ENCODE data around the gene AGPAT2.

DNA sequence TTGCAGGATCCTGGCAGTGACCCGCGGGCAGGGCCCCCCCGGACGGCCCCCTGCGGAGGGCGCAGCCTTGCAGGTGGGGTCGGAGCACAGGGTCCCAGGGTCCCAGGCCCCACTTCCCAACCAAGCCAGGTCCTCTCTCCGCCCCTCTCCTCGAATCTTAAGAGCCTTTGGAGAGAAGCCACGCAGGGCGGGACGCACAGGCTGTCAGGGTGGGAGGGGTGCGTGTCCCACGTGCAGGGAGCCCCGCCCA, 43.0 kb downstream of the AGPAT2 start:
- TF ChIP-seq, protein P1, sequence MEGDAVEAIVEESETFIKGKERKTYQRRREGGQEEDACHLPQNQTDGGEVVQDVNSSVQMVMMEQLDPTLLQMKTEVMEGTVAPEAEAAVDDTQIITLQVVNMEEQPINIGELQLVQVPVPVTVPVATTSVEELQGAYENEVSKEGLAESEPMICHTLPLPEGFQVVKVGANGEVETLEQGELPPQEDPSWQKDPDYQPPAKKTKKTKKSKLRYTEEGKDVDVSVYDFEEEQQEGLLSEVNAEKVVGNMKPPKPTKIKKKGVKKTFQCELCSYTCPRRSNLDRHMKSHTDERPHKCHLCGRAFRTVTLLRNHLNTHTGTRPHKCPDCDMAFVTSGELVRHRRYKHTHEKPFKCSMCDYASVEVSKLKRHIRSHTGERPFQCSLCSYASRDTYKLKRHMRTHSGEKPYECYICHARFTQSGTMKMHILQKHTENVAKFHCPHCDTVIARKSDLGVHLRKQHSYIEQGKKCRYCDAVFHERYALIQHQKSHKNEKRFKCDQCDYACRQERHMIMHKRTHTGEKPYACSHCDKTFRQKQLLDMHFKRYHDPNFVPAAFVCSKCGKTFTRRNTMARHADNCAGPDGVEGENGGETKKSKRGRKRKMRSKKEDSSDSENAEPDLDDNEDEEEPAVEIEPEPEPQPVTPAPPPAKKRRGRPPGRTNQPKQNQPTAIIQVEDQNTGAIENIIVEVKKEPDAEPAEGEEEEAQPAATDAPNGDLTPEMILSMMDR (IDR thresholded peaks at IDR 0.05): no peak
- TF ChIP-seq, protein P2, sequence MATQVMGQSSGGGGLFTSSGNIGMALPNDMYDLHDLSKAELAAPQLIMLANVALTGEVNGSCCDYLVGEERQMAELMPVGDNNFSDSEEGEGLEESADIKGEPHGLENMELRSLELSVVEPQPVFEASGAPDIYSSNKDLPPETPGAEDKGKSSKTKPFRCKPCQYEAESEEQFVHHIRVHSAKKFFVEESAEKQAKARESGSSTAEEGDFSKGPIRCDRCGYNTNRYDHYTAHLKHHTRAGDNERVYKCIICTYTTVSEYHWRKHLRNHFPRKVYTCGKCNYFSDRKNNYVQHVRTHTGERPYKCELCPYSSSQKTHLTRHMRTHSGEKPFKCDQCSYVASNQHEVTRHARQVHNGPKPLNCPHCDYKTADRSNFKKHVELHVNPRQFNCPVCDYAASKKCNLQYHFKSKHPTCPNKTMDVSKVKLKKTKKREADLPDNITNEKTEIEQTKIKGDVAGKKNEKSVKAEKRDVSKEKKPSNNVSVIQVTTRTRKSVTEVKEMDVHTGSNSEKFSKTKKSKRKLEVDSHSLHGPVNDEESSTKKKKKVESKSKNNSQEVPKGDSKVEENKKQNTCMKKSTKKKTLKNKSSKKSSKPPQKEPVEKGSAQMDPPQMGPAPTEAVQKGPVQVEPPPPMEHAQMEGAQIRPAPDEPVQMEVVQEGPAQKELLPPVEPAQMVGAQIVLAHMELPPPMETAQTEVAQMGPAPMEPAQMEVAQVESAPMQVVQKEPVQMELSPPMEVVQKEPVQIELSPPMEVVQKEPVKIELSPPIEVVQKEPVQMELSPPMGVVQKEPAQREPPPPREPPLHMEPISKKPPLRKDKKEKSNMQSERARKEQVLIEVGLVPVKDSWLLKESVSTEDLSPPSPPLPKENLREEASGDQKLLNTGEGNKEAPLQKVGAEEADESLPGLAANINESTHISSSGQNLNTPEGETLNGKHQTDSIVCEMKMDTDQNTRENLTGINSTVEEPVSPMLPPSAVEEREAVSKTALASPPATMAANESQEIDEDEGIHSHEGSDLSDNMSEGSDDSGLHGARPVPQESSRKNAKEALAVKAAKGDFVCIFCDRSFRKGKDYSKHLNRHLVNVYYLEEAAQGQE (IDR thresholded peaks at IDR 0.05; ENCODE audit: insufficient read depth in 1 of 2, low read depth in 2 of 2, low read length in 1 of 2): no peak
